Germinal center (tissue), 1 donor: ENCODE results near the gene SMIM33.
A peak's percentile ranks its signal among the peaks of the same experiment; 100 is the strongest.
"Not testable (repeated sequence)": the region's sequence is repeated elsewhere in the genome, so short reads cannot be mapped to it uniquely, and the experiment has no call there.

Experiments
- DNase-seq: peaks from one replicate; pipeline ENCODE4 v3.0.0; 2012; ENCODE audit warnings: mixed read lengths, low spot score

The SMIM33 gene

DNA sequence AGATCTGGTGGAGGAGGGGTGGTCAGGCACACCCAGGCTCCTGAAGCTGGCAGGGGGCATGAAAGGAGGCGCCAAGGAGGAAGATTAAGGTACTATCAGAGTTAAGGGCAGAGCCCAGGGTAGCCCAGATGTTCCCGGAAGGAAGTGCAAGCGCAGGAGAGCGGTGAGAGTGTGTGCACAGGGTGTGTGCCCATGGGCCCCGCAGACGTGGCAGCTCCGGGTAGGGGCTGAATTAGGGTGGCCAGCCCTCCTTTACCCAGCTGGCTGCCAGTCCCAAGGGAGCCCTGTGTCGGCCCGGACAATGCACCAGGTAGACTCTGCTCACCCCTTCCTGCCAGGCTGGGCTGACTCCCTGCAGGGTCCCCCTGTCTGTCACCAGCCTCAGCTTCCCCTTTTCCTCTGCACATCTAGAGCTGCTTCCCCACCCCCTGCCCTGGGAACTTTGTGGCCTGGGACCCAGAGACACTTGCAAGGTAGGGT, at the start of gene SMIM33:
Gene SMIM33, plus strand, starts transcription at position 184 of the 480 bp plus-strand sequence. Its CDS starts 118 bp downstream, at position 302.
- no peak for DNase-seq

DNA sequence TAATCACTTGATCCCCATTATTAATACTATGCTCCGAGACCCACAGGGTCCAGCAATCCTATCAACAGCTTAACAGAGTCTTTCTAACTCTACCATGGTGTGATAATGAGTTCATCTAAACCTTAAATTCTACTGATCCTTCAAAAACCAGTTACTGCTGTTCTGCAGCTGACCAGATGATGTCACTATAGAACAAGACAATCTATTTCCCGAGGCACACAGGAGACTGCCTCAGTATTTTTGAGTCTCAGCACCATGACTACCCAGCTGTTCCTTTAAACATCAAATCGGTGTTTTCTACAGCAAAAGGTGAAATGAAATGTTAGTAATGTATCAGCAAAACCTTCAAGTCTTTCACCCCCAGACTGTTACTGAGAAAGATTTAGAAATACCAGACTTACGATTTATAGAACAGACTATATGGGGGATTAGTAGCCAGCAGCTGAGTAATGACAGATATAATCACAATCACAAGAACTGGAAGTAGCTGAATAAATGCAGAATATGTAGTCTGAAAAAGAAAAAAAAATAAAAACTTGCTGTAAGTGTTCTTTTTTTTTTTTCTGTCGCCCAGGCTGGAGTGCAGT, 48.4 kb upstream of the SMIM33 start:
- DNase-seq: peak; percentile 79

GRCh38 chr5:139425497-139425896, 45.3 kb upstream of the SMIM33 start:
- DNase-seq: no peak

GRCh38 chr5:139426203-139426885, 44.5 kb upstream of the SMIM33 start:
- DNase-seq: no peak

- no peak for DNase-seq
Measured at GRCh38 chr5:139430015-139430414, 40.8 kb upstream of the SMIM33 start.

GRCh38 chr5:139431706-139432105, 39.1 kb upstream of the SMIM33 start:
- DNase-seq: no peak

- DNase-seq: no peak
Measured at GRCh38 chr5:139435676-139436075, 35.1 kb upstream of the SMIM33 start.

DNA sequence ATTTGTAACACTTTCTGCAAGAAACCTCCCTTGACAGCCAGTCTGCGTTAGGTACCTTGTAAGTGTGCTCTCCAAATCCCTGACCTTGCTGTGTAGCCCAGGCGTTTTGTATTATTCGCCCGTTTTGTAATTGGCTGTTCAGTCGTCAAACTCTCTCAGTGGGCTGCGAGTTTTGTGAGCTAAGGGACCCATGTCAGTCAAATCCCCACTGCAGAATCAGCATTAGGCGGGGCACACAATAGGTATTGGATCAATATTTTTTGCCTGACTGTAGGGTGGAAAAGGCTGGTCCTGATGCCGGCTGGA, 32.1 kb upstream of the SMIM33 start:
- no peak for DNase-seq

DNA sequence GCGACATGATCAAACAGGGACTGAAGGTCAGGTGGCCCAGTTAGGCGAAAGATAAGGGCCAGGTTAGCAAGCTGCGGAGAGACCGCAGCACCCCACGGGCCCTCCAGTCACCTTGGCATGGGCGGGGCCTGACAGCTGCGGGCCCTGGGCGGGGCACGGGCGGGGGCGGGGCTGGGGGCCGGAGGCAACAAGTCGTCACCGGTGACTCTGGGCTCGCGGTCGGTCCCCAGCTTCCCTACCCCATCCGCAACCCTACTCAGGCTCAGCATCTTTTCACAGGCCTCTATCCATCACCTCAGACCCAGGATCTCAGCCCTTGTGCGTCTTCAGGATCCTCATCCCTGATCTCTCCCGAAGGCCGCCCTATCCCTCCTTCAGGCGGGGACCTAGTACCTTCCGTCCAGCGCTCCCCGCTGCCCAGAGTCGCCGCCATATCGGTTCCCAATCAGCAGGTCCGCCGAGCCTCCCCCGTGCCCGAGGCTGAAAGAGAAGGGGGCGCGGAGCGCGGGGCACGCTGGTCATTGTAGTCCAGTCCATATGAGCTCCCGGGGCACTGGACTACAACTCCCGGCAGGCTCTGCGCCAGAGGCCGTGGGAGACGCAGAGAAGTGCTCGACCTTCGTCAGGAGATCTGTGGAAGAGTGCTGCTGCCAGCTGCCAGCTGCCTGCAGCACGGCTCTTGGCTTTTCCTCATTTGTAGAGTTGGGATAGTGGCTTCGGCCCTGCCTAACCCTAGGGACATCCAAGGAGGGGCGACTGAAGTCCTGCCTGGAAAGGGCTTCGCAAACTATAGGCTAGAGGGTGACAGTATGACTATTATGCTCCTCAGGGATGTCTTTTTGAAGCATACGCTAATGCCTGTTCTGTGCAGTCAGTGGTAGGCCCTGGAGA, 31.5 kb upstream of the SMIM33 start, which contains the start of gene DNAJC18:
Gene DNAJC18, minus strand, starts transcription at position 513 of the 891 bp plus-strand sequence. Its CDS starts 80 bp downstream, at position 433.
- peak; percentile 96 for DNase-seq

GRCh38 chr5:139440416-139440815, 30.4 kb upstream of the SMIM33 start:
- not testable (repeated sequence) for DNase-seq

DNA sequence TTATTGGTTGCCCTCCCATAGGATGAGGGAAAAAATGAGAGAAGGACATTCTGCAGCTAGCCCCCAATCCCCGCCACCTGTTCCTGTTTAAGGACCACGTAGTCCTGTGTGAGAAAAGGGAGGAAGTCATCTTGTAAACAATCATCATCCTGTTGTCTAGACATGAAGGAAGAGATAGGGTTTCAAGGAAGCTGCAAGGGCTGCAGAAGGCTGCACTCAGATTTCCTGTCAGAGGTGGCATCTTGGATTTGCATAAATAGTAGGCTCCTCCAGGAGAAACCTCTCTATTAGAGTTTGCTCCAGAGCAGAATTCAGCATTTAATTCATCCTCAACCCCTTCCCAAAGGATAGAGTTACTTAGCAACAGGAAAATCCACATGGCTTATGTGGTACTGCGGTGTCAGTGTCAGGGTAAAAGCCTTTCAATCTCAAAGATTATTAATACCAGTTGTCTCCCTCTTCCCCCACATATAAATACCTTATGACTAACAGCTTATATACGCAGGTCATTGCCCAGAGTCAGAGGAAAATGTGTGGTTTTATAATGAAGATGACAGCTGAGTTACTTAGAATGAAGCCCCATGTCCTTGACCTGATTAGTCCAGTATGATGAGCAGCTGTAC, 26.9 kb upstream of the SMIM33 start:
- DNase-seq: no peak

- no peak for DNase-seq
Measured at GRCh38 chr5:139445325-139446170, 25.3 kb upstream of the SMIM33 start.

DNA sequence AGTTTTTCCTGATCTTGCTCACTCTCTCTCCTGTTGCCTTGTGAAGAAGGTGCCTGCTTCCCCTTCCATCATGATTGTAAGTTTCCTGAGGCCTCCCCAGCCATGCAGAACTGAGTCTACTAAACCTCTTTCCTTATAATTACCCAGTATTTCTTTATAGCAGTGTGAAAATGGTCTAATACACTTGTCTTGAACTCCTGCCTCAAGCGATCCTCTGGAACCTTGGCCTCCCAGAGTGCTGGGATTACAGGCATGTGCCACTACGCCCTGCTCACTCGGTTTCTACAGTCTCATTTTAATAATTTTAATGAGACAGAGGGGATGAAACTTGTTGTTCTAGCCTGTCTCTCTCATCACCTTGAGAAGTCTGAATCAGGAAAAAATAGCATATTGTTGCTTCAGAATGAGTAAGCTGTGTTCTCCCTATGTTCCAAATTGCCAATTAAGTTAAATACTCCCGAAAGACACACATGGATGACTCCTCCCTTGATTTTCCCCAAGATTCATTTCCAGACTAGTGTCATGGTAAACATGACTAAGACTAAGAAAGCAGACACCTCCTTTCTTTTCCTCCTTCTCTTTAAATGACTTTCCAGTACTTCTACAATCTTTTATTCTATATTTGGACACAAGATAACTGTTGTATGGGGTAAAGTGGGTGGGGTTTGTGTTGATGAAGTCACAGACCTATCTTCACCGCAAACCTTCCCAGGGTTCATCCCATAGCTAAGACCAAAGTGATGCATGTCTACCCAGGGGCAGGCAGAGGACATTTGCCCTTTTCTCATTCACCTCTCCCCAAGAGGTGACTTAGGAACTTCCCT, 23.6 kb upstream of the SMIM33 start:
- DNase-seq: no peak

DNA sequence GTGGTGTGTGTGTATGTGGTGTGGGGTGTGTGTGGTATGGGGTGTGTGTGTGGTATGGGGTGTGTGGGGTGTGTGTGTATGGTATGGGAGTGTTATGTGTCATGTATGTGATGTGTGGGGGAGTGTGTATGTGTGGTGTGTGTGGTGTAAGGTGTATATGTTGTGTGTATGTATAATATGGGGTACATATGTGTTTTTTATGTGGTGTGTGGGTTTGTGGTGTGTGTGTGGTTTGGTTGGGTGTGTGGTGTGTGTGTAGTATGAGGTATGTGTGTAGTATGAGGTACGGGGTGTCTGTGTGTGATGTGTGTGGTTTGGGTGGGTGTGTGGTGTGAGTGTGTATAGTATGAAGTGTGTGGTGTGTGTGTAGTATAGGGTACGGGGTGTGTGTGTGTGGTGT, 19.6 kb upstream of the SMIM33 start:
- no peak for DNase-seq

GRCh38 chr5:139451878-139452660, 18.7 kb upstream of the SMIM33 start:
- no peak for DNase-seq

GRCh38 chr5:139453683-139454567, 16.9 kb upstream of the SMIM33 start:
- DNase-seq: no peak

- DNase-seq: no peak
Measured at GRCh38 chr5:139454568-139455290, 16.1 kb upstream of the SMIM33 start.

- no peak for DNase-seq
Measured at GRCh38 chr5:139456776-139457175, 14.0 kb upstream of the SMIM33 start.
